WTC11 (cell line): Measurements from ENCODE around the gene CNKSR3. TPM values are rescaled to one million over a fixed set of nuclear protein-coding genes. Genes with fewer than 3 reads are reported as not detected.

Source experiments
- ATAC-seq: fragments of 200-7000 bp; cut with Tn5 transposase; 2 replicates; pipeline ENCODE4 v1.10.0; 2021; ENCODE audit warnings: mild to moderate bottlenecking, moderate library complexity
- CTCF ChIA-PET: fragments of 300-600 bp; sonication (Branson Sonifier 250); formaldehyde crosslinking; loops from one replicate; lab custom pipeline; 2021; ENCODE audit warnings: antibody characterized with exemption; lab: Charles Lee
- POLR2A ChIA-PET: fragments of 350-600 bp; sonication (Branson Sonifier 250); formaldehyde crosslinking; loops from one replicate; lab custom pipeline; 2021; ENCODE audit warnings: antibody characterized with exemption; lab: Charles Lee
- DNase-seq: peaks from one replicate; pipeline ENCODE4 v3.0.0; 2021; ENCODE audit warnings: low spot score
- H3K27ac Mint-ChIP-seq: 2 replicates; pipeline ENCODE4 v1.8.0; 2021; ENCODE audit warnings: mixed read lengths
- H3K27me3 Mint-ChIP-seq: 2 replicates; pipeline ENCODE4 v1.8.0; 2021; ENCODE audit warnings: low read depth, mild to moderate bottlenecking, moderate library complexity, mixed read lengths
- H3K36me3 Mint-ChIP-seq: 2 replicates; pipeline ENCODE4 v1.8.0; 2021; ENCODE audit warnings: mixed read lengths
- H3K4me1 Mint-ChIP-seq: 2 replicates; pipeline ENCODE4 v1.8.0; 2022; ENCODE audit warnings: mixed read lengths
- H3K4me3 Mint-ChIP-seq: 2 replicates; pipeline ENCODE4 v1.8.0; 2021; ENCODE audit warnings: mild to moderate bottlenecking, moderate library complexity, mixed read lengths
- H3K9me3 Mint-ChIP-seq: 2 replicates; pipeline ENCODE4 v1.8.0; 2021; ENCODE audit warnings: mixed read lengths
- ARID4B ChIP-seq: sonication (generic); formaldehyde crosslinking; IDR thresholded peaks from 2 replicates; pipeline ENCODE4 v1.8.0; 2023; ENCODE audit warnings: missing genetic modification reagents, mild to moderate bottlenecking, borderline replicate concordance
- ATF1 ChIP-seq: sonication (generic); formaldehyde crosslinking; IDR thresholded peaks from 2 replicates; pipeline ENCODE4 v1.8.1; 2023; ENCODE audit warnings: mild to moderate bottlenecking, moderate library complexity, missing genetic modification reagents
- FOXP1 ChIP-seq: sonication (generic); formaldehyde crosslinking; IDR thresholded peaks from 2 replicates; pipeline ENCODE4 v1.8.0; 2022; ENCODE audit warnings: missing genetic modification reagents, mild to moderate bottlenecking, moderate library complexity, borderline replicate concordance
- IRF1 ChIP-seq: sonication (generic); formaldehyde crosslinking; IDR thresholded peaks from 2 replicates; pipeline ENCODE4 v1.8.0; 2023; ENCODE audit warnings: missing genetic modification reagents
- JUN ChIP-seq: sonication (generic); formaldehyde crosslinking; IDR thresholded peaks from 2 replicates; pipeline ENCODE4 v1.8.0; 2023; ENCODE audit warnings: mild to moderate bottlenecking, missing genetic modification reagents
- SMAD4 ChIP-seq: sonication (generic); formaldehyde crosslinking; IDR thresholded peaks from 2 replicates; pipeline ENCODE4 v1.8.0; 2022; ENCODE audit warnings: mild to moderate bottlenecking, missing genetic modification reagents
- SOX15 ChIP-seq: fragments of 250-450 bp; sonication (Bioruptor Pico); IDR thresholded peaks from 2 replicates; pipeline ENCODE4 v1.9.0; 2021; ENCODE audit warnings: mild to moderate bottlenecking
- TEAD1 ChIP-seq: sonication (generic); formaldehyde crosslinking; IDR thresholded peaks from 2 replicates; pipeline ENCODE4 v1.8.0; 2022; ENCODE audit warnings: mild to moderate bottlenecking, missing genetic modification reagents
- ZNF219 ChIP-seq: sonication (generic); formaldehyde crosslinking; IDR thresholded peaks from 2 replicates; pipeline ENCODE4 v1.8.0; 2023; ENCODE audit warnings: missing genetic modification reagents, mild to moderate bottlenecking, borderline replicate concordance
- ZNF423 ChIP-seq: fragments of 250-450 bp; sonication (Bioruptor Pico); IDR thresholded peaks from 2 replicates; pipeline ENCODE4 v2.1.2; 2022; ENCODE audit warnings: mild to moderate bottlenecking, moderate library complexity
- total RNA-seq: library from RNA; stranded (reverse); gene quantifications from 3 replicates; pipeline ENCODE4 v1.2.3, GENCODE V29; 2021
- TF ChIP-seq, protein P1 (sequence below): sonication (generic); formaldehyde crosslinking; IDR thresholded peaks from 2 replicates; pipeline ENCODE4 v1.8.1; 2022; ENCODE audit warnings: missing genetic modification reagents, borderline replicate concordance
- TF ChIP-seq, protein P2 (sequence below): sonication (generic); formaldehyde crosslinking; conservative IDR thresholded peaks from 2 replicates; pipeline ENCODE4 v1.8.1; 2022; ENCODE audit warnings: mild to moderate bottlenecking, missing genetic modification reagents
- TF ChIP-seq, protein P3 (sequence below): sonication (generic); formaldehyde crosslinking; IDR thresholded peaks from 2 replicates; pipeline ENCODE4 v1.8.0; 2022; ENCODE audit warnings: mild to moderate bottlenecking, missing genetic modification reagents
- TF ChIP-seq, protein P4 (sequence below): sonication (generic); formaldehyde crosslinking; IDR thresholded peaks from 2 replicates; pipeline ENCODE4 v1.8.0; 2022; ENCODE audit warnings: mild to moderate bottlenecking, missing genetic modification reagents

Gene CNKSR3
- total RNA-seq, 1 experiment from 2014 or later = 5.7 TPM

GRCh38 chr6:154504865-154505449, 5.5 kb downstream of the CNKSR3 start (continued):
- no peak for TF ChIP-seq IRF1 (CRISPR knock-in tag)
- TF ChIP-seq, all 79 proteins: peak for 0

GRCh38 chr6:154504102-154504501, 6.4 kb downstream of the CNKSR3 start:
- no peak overlapping the region for H3K4me3 Mint-ChIP-seq
- no peak for DNase-seq
- ATAC-seq = no peak
- ChIA-PET CTCF (interaction anchor here (0.9 kb wide), 1 partner anchor 112 kb away, joined by 6 read pairs; no protein-coding TSS in a partner anchor), POLR2A (no interaction called here)
- no peaks in the 10 kb centered on the region; the same call in 1 of the 2 replicates for H3K36me3 Mint-ChIP-seq
- no peaks in the 10 kb centered on the region for H3K9me3 Mint-ChIP-seq
- H3K27me3 Mint-ChIP-seq = peaks cover 72% of the 10 kb centered on the region
- TF ChIP-seq ZNF423 (CRISPR knock-in tag) (no peak), IRF1 (CRISPR knock-in tag) (no peak), ATF1 (CRISPR knock-in tag) (no peak), JUN (no peak), FOXP1 (no peak)
- TF ChIP-seq, protein P1, sequence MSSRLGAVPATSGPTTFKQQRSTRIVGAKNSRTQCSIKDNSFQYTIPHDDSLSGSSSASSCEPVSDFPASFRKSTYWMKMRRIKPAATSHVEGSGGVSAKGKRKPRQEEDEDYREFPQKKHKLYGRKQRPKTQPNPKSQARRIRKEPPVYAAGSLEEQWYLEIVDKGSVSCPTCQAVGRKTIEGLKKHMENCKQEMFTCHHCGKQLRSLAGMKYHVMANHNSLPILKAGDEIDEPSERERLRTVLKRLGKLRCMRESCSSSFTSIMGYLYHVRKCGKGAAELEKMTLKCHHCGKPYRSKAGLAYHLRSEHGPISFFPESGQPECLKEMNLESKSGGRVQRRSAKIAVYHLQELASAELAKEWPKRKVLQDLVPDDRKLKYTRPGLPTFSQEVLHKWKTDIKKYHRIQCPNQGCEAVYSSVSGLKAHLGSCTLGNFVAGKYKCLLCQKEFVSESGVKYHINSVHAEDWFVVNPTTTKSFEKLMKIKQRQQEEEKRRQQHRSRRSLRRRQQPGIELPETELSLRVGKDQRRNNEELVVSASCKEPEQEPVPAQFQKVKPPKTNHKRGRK (CRISPR knock-in tag) = no peak
- TF ChIP-seq, protein P2, sequence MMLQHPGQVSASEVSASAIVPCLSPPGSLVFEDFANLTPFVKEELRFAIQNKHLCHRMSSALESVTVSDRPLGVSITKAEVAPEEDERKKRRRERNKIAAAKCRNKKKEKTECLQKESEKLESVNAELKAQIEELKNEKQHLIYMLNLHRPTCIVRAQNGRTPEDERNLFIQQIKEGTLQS (CRISPR knock-in tag) = no peak
- TF ChIP-seq, protein P3, sequence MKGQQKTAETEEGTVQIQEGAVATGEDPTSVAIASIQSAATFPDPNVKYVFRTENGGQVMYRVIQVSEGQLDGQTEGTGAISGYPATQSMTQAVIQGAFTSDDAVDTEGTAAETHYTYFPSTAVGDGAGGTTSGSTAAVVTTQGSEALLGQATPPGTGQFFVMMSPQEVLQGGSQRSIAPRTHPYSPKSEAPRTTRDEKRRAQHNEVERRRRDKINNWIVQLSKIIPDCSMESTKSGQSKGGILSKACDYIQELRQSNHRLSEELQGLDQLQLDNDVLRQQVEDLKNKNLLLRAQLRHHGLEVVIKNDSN = no peak
- peaks cover 31% of the 10 kb centered on the region for H3K4me1 Mint-ChIP-seq
- no peak overlapping the region for H3K27ac Mint-ChIP-seq

DNA sequence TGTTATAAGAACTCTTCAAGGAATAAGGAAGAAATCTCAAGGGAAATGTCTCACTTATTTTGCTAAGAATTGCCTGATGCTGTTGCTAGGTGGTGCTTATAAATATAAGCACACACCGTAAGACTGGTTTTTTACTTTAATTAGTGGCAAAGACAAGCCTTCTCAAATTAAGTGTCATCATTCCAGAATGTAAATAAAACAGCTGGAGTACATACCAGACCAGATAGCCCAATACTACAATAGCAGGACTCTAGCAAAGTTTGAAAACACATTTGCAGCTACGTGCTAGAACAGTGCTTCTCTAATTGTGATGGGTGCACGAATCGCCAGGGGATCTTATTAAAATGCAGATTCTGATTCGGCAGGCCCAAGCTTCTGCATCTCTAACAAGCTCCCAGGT, 6.8 kb downstream of the CNKSR3 start:
- Mint-ChIP-seq H3K27ac (no peak overlapping the region), H3K36me3 (no peaks in the 10 kb centered on the region; the same call in 1 of the 2 replicates), H3K4me3 (no peak overlapping the region), H3K27me3 (peaks cover 67% of the 10 kb centered on the region), H3K9me3 (no peaks in the 10 kb centered on the region), H3K4me1 (peaks cover 32% of the 10 kb centered on the region)
- POLR2A ChIA-PET = no interaction called here
- DNase-seq = no peak
- peak; percentile 55 for ATAC-seq
- CTCF ChIA-PET = interaction anchor here (0.9 to 1.7 kb wide), 3 partner anchors 34 to 112 kb away, joined by 3 to 6 read pairs (median 4); no protein-coding TSS in a partner anchor
- no peak for TF ChIP-seq ZNF219 (CRISPR knock-in tag)
- no peak for TF ChIP-seq SOX15
- no peak for TF ChIP-seq ARID4B (CRISPR knock-in tag)
- peak; percentile 30; the same call in 1 of the 2 replicates for TF ChIP-seq TEAD1 (CRISPR knock-in tag)
- TF ChIP-seq SMAD4 (CRISPR knock-in tag) = no peak
- TF ChIP-seq, protein P4, sequence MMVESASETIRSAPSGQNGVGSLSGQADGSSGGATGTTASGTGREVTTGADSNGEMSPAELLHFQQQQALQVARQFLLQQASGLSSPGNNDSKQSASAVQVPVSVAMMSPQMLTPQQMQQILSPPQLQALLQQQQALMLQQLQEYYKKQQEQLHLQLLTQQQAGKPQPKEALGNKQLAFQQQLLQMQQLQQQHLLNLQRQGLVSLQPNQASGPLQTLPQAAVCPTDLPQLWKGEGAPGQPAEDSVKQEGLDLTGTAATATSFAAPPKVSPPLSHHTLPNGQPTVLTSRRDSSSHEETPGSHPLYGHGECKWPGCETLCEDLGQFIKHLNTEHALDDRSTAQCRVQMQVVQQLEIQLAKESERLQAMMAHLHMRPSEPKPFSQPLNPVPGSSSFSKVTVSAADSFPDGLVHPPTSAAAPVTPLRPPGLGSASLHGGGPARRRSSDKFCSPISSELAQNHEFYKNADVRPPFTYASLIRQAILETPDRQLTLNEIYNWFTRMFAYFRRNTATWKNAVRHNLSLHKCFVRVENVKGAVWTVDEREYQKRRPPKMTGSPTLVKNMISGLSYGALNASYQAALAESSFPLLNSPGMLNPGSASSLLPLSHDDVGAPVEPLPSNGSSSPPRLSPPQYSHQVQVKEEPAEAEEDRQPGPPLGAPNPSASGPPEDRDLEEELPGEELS (CRISPR knock-in tag) = no peak
